GM12878 (cell line): ENCODE data around the gene SSH2. TPM values are rescaled to one million over a fixed set of nuclear protein-coding genes. Genes with fewer than 3 reads are reported as not detected.

Experiments
- CBX5 ChIP-seq: sonication (generic); IDR thresholded peaks from 2 replicates; pipeline ENCODE4 v1.6.1; 2016; ENCODE audit warnings: low read depth, moderate library complexity, mild to moderate bottlenecking, inconsistent platforms
- CEBPZ ChIP-seq: fragments of 150-350 bp; IDR thresholded peaks from 2 replicates; pipeline ENCODE4 v1.6.1; 2016; ENCODE audit warnings: low read depth, low read length
- EED ChIP-seq: sonication (generic); IDR thresholded peaks from 2 replicates; pipeline ENCODE4 v1.6.1; 2016; ENCODE audit warnings: antibody characterized with exemption, low read depth
- ESRRA ChIP-seq: IDR thresholded peaks from 2 replicates; pipeline ENCODE4 v1.6.1; 2012; ENCODE audit warnings: mild to moderate bottlenecking, low read length, improper control_type of control experiment
- EZH2 ChIP-seq: IDR thresholded peaks from 2 replicates; pipeline ENCODE4 v1.6.1; 2012; ENCODE audit warnings: low read depth, mild to moderate bottlenecking, control low read depth, inconsistent platforms, low read length, borderline replicate concordance; ENCODE audit not compliant: control insufficient read depth
- FOS ChIP-seq: IDR thresholded peaks from 3 replicates; pipeline ENCODE4 v1.6.1; 2011; ENCODE audit warnings: borderline replicate concordance; ENCODE audit not compliant: insufficient read length; ENCODE audit errors: extremely low read depth
- HCFC1 ChIP-seq: fragments of 150-350 bp; IDR thresholded peaks from 2 replicates; pipeline ENCODE4 v1.6.1; 2014; ENCODE audit warnings: low read length
- HSF1 ChIP-seq: fragments of 150-350 bp; IDR thresholded peaks from 2 replicates; pipeline ENCODE4 v1.6.1; 2014; ENCODE audit warnings: mild to moderate bottlenecking, low read depth, low read length
- IKZF1 ChIP-seq: fragments of 450-650 bp; conservative IDR thresholded peaks from 2 replicates; pipeline ENCODE4 v1.6.1; 2017; ENCODE audit warnings: antibody characterized with exemption, mild to moderate bottlenecking
- IRF3 ChIP-seq: fragments of 450-650 bp; IDR thresholded peaks from 2 replicates; pipeline ENCODE4 v1.6.1; 2014; ENCODE audit warnings: mild to moderate bottlenecking
- KDM1A ChIP-seq: fragments of 200-600 bp; sonication (generic); IDR thresholded peaks from 2 replicates; pipeline ENCODE4 v1.6.1; 2016; ENCODE audit warnings: borderline replicate concordance
- MYB ChIP-seq: fragments of 150-350 bp; IDR thresholded peaks from 2 replicates; pipeline ENCODE4 v1.6.1; 2014; ENCODE audit warnings: mild to moderate bottlenecking, low read depth, low read length, borderline replicate concordance
- NFXL1 ChIP-seq: fragments of 450-650 bp; IDR thresholded peaks from 2 replicates; pipeline ENCODE4 v1.6.1; 2017; ENCODE audit warnings: antibody characterized with exemption, mild to moderate bottlenecking, borderline replicate concordance
- PAX5 ChIP-seq: IDR thresholded peaks from 2 replicates; pipeline ENCODE4 v1.6.1; 2011; ENCODE audit warnings: low read depth, low read length, borderline replicate concordance
- POLR2A ChIP-seq: IDR thresholded peaks from 2 replicates; pipeline ENCODE4 v1.6.1; 2011; ENCODE audit warnings: low read depth, mild to moderate bottlenecking, low read length
- POLR2AphosphoS2 ChIP-seq: IDR thresholded peaks from 2 replicates; pipeline ENCODE4 v1.6.1; 2011; ENCODE audit warnings: low read depth, mild to moderate bottlenecking, low read length, improper control_type of control experiment, moderate library complexity
- RCOR1 ChIP-seq: conservative IDR thresholded peaks from 2 replicates; pipeline ENCODE4 v1.6.1; 2012; ENCODE audit warnings: low read depth, low read length, improper control_type of control experiment
- SREBF1 ChIP-seq: IDR thresholded peaks from 2 replicates; pipeline ENCODE4 v1.6.1; 2012; ENCODE audit warnings: mild to moderate bottlenecking, low read length
- SREBF2 ChIP-seq: IDR thresholded peaks from 2 replicates; pipeline ENCODE4 v1.6.1; 2012; ENCODE audit warnings: mild to moderate bottlenecking, low read length
- TBL1XR1 ChIP-seq: IDR thresholded peaks from 2 replicates; pipeline ENCODE4 v1.6.1; 2012; ENCODE audit warnings: low read depth, low read length, improper control_type of control experiment
- TCF3 ChIP-seq: IDR thresholded peaks from 2 replicates; pipeline ENCODE4 v1.6.1; 2012; ENCODE audit warnings: low read depth, mild to moderate bottlenecking, low read length, borderline replicate concordance; ENCODE audit not compliant: insufficient read depth
- USF2 ChIP-seq: IDR thresholded peaks from 2 replicates; pipeline ENCODE4 v1.6.1; 2011; ENCODE audit warnings: low read depth, low read length, improper control_type of control experiment, borderline replicate concordance
- WRNIP1 ChIP-seq: IDR thresholded peaks from 2 replicates; pipeline ENCODE4 v1.6.1; 2011; ENCODE audit warnings: low read depth, low read length, improper control_type of control experiment, borderline replicate concordance
- YY1 ChIP-seq: IDR thresholded peaks from 2 replicates; pipeline ENCODE4 v1.6.1; 2011; ENCODE audit warnings: low read depth, mild to moderate bottlenecking, low read length
- polyA plus RNA-seq, 11 experiments: library from polyadenylated mRNA; depleted of rRNA in 4 of 11; unstranded in 6 of 11; stranded (reverse) in 5 of 11; fragments of >200 nt; fragmentation: Nextera tagmentation in 4 of 11; fragmentation: Illumina TruSeq in 1 of 11; extraction: Ambion mirVana in 4 of 11; extraction: Trizol in 1 of 11; gene quantifications; 1 replicate in 1 of 11; 2 replicates in 10 of 11; pipeline versions ENCODE4 v1.2.1 to v1.2.3, GENCODE V29; 2011 to 2016; ENCODE audit warnings: inconsistent platforms in 2 of 11, missing spikeins in 2 of 11, low read depth in 1 of 11
- total RNA-seq, 4 experiments: library from RNA; depleted of rRNA in 3 of 4; stranded (reverse); fragments of >200 nt in 3 of 4; fragmentation: Illumina TruSeq in 1 of 4; extraction: Trizol in 1 of 4; gene quantifications; 2 replicates each; pipeline versions ENCODE4 v1.2.1 to v1.2.3, GENCODE V29; 2013 to 2021
- TF ChIP-seq, protein P1 (sequence below): IDR thresholded peaks from 2 replicates; pipeline ENCODE4 v1.6.1; 2012; ENCODE audit warnings: low read depth, low read length, improper control_type of control experiment

Gene SSH2
- total and polyA plus RNA-seq, 10 of the 15 experiments (the other 5 are each of a cell fraction or from before 2014, with no cell fraction given): 9.3 to 65.9 (median 34.0) TPM

DNA sequence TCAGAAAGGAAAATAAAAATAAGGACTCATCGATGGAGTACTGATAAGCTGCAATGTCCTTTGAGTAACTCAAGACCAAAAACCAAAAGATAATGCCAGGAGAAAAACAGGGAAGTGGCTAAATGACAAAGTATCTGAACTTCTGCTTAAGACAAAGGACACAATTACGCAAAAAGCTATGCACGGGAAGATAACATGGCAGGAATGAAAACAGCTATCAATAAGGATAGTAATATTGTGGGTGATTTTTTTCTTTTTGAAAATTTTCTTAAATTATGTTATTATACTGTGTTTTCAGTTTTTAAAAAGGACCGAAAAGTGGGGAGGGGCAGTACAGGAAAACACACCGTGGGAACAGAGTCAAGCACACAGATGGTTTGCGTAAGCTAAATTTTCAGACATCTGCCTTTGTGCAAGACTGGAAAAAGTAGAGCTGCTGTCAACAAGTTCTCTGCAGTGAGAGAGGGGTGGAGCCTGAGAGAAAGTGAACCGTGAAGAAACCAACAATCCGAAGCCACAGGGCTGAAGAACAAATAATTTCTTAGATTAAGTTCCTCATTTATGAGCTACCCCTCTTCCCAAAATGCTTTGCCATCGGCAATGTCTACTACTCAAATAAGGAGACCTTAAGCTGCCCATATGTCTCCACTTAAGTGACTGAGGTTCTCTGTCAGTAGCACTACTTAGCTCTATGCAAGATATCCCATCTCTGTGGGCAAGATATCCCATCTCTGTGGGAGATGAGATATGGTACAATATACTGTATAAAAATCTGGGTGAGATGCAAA lies 207.4 kb downstream of the SSH2 start (continued):
- TF ChIP-seq USF2: no peak
- TF ChIP-seq EED: peak; percentile 50; the same call in 1 of the 2 replicates
- TF ChIP-seq IKZF1: peak; percentile 50
- TF ChIP-seq POLR2A: peak; percentile 65
- no peak; the same call in 1 of the 2 replicates for TF ChIP-seq POLR2AphosphoS2
- no peak for TF ChIP-seq ESRRA
- TF ChIP-seq YY1: 0 out of 2 replicates have a peak, but pooled peaks have one; percentile 19
- TF ChIP-seq FOS: no peak
- no peak for TF ChIP-seq KDM1A
- no peak for TF ChIP-seq IRF3
- 0 out of 2 replicates have a peak, but pooled peaks have one; percentile 70 for TF ChIP-seq PAX5
- no peak for TF ChIP-seq HSF1
- TF ChIP-seq MYB: no peak
- TF ChIP-seq CBX5: peak; percentile 43; the same call in 1 of the 2 replicates
- TF ChIP-seq NFXL1: no peak
- TF ChIP-seq SREBF1: no peak
- TF ChIP-seq RCOR1: no peak
- TF ChIP-seq, protein P1, sequence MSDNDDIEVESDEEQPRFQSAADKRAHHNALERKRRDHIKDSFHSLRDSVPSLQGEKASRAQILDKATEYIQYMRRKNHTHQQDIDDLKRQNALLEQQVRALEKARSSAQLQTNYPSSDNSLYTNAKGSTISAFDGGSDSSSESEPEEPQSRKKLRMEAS: no peak
- TF ChIP-seq TCF3: no peak
- TF ChIP-seq EZH2: no peak
- no peak for TF ChIP-seq WRNIP1
- TF ChIP-seq CEBPZ: no peak
- no peak for TF ChIP-seq SREBF2
- no peak for TF ChIP-seq TBL1XR1
- TF ChIP-seq HCFC1: no peak
